Measurements from ENCODE around the gene SLC25A45.

GRCh38 chr11:65404638-65405339 is 22.3 kb upstream of the SLC25A45 start:
- no peak for TF ChIP-seq CTCF (conservative IDR thresholded peaks at IDR 0.05; ENCODE audit: low read depth in 2 of 2)
- TF ChIP-seq POLR2AphosphoS5 (IDR thresholded peaks at IDR 0.05; ENCODE audit: low read depth): no peak
- no peak for TF ChIP-seq REST (IDR thresholded peaks at IDR 0.05; ENCODE audit: unreplicated experiment)
- no peak for TF ChIP-seq ETS1 (IDR thresholded peaks at IDR 0.05)
- TF ChIP-seq EZH2phosphoT487 (IDR thresholded peaks at IDR 0.05; ENCODE audit: unreplicated experiment): no peak

Measured in GM23338 (cell line).